Calu3 (cell line): Measurements from ENCODE around the gene TRERF1. TPM values are rescaled to one million over a fixed set of nuclear protein-coding genes. Genes with fewer than 3 reads are reported as not detected.

Experiments used
- BruUV-seq: library from RNA; stranded (reverse); fragments of 400-500 nt; replicated peaks from 2 replicates; lab custom pipeline; 2021; lab: Mats Ljungman, UMichigan
- CTCF ChIA-PET: fragments of 300-600 bp; sonication (Branson Sonifier 250); formaldehyde crosslinking; loops from one replicate; lab custom pipeline; 2022; ENCODE audit warnings: antibody characterized with exemption; lab: Charles Lee
- DNase-seq: peaks from one replicate; pipeline ENCODE4 v3.0.0; 2022
- H3K27ac Mint-ChIP-seq: one replicate; pipeline ENCODE4 v1.8.0; 2022; ENCODE audit warnings: mixed read lengths; ENCODE audit not compliant: unreplicated experiment
- H3K27me3 Mint-ChIP-seq: one replicate; pipeline ENCODE4 v1.8.0; 2022; ENCODE audit warnings: mixed read lengths; ENCODE audit not compliant: unreplicated experiment
- H3K36me3 Mint-ChIP-seq: one replicate; pipeline ENCODE4 v1.8.0; 2022; ENCODE audit warnings: mild to moderate bottlenecking, moderate library complexity, mixed read lengths; ENCODE audit not compliant: insufficient read depth, unreplicated experiment
- H3K4me1 Mint-ChIP-seq: one replicate; pipeline ENCODE4 v1.8.0; 2022; ENCODE audit warnings: mild to moderate bottlenecking, low read depth, mixed read lengths; ENCODE audit not compliant: unreplicated experiment
- H3K4me3 Mint-ChIP-seq: one replicate; pipeline ENCODE4 v1.8.0; 2022; ENCODE audit warnings: mild to moderate bottlenecking, low read depth, moderate library complexity, mixed read lengths; ENCODE audit not compliant: unreplicated experiment
- H3K9me3 Mint-ChIP-seq: one replicate; pipeline ENCODE4 v1.8.0; 2022; ENCODE audit warnings: low read depth, mixed read lengths; ENCODE audit not compliant: unreplicated experiment
- intact Hi-C: fragments of 100-400 bp; cut with micrococcal nuclease; formaldehyde crosslinking; loops from one replicate; pipeline ENCODE4 v1.10.0; 2022; ENCODE audit not compliant: unreplicated experiment
- total RNA-seq: library from RNA; stranded (reverse); gene quantifications from 2 replicates; pipeline ENCODE4 v1.2.3, GENCODE V29; 2022
- TF ChIP-seq, protein P1 (sequence below): fragments of 200-600 bp; IDR thresholded peaks from one replicate; pipeline ENCODE4 v1.8.0; 2022; ENCODE audit warnings: antibody characterized with exemption; ENCODE audit not compliant: unreplicated experiment

The TRERF1 gene
- total RNA-seq, 1 experiment from 2014 or later = 1.4 TPM

DNA sequence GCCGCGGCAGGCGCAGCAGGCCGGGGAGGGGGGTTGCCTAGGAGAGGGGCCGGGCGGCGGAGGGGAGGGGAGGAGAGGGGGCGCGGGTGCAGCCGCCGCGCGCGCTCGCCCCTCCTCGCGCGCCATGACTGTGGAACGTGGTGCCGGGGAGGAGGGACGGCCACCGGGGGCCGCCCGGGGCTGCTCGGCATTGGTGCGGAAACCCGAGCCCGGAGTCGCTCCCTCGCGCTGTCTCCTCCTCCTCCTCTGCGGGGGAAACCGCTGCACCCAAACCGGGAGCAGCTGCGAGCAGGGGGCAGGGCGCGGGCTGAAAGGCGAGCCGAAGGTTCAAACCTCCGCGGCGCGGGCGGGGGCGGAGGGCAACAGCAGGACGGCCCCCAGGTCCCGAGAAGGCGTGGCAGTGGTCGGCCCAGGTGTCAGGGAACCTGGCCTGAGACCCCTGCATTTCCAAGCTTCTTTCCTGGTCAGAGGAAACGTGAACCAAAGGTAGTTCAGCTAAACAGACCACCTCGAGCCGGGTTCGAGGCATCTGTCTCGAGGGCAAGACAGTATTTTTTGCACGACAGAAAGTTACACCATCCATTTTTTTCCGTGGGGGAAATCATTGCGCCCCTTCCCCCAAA is 1.4 kb upstream of the TRERF1 start:
- no TSS peak for BruUV-seq
- no peaks in the 10 kb centered on the region for H3K9me3 Mint-ChIP-seq
- peaks cover 36% of the 10 kb centered on the region for H3K36me3 Mint-ChIP-seq
- peaks cover 20% of the 10 kb centered on the region for H3K4me1 Mint-ChIP-seq
- peaks cover 32% of the 10 kb centered on the region for H3K27me3 Mint-ChIP-seq
- H3K4me3 Mint-ChIP-seq = peak overlapping the region; percentile 98
- DNase-seq = peak; percentile 88
- TF ChIP-seq, protein P1, sequence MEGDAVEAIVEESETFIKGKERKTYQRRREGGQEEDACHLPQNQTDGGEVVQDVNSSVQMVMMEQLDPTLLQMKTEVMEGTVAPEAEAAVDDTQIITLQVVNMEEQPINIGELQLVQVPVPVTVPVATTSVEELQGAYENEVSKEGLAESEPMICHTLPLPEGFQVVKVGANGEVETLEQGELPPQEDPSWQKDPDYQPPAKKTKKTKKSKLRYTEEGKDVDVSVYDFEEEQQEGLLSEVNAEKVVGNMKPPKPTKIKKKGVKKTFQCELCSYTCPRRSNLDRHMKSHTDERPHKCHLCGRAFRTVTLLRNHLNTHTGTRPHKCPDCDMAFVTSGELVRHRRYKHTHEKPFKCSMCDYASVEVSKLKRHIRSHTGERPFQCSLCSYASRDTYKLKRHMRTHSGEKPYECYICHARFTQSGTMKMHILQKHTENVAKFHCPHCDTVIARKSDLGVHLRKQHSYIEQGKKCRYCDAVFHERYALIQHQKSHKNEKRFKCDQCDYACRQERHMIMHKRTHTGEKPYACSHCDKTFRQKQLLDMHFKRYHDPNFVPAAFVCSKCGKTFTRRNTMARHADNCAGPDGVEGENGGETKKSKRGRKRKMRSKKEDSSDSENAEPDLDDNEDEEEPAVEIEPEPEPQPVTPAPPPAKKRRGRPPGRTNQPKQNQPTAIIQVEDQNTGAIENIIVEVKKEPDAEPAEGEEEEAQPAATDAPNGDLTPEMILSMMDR = no peak
- intact Hi-C loops = loop anchor here (5.0 to 10.0 kb wide), 3 partner anchors 79 to 198 kb away; no protein-coding TSS in a partner anchor
- no peak overlapping the region for H3K27ac Mint-ChIP-seq
- CTCF ChIA-PET = interaction anchor here (0.7 to 1.3 kb wide), 5 partner anchors 25 to 213 kb away, joined by 3 to 6 read pairs (median 4); no protein-coding TSS in a partner anchor

DNA sequence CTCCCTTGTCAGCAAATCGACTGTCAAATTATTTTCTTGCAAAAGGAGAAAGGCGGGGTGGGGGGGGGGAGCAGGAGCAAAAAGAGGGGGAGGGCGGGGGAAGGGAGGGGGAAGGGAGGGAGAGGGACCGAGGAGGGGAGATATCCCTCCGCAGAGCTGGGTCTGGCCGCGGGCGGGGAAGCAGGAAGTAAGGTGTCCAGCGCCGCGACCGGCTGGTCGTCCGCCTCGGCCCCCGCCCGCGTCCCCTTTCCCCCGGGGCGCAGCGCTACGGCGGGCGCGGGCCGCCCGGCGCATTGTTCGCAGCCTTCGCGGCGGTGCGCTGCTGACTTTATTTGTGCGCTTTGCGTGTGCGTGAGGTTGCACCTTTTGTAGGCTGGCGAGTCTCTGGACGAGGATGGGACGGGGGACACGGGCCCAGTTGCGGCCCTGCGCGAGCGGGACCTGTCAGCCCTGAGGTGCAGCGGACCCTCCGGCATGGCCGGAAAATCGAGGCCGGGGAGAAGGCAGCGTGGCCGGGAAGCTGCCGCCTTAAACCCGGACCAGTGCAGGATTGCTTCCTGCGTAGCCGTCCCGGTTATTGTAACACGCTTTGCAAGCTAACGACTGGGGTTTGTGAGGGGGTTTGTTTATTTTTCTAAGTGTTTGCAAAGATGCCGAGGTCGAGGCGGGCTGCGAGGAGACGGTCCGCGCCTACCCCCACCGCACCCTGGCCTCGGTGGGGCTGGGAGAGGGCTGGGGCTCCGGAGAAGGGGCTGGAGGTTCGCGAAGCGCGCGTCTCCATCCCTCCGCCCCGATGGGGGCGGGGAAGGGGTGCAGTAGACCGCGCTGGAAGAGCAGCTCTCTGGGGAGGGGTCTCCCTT is 675 bp upstream of the TRERF1 start:
- no TSS peak for BruUV-seq
- H3K27ac Mint-ChIP-seq = peak overlapping the region; percentile 17
- H3K9me3 Mint-ChIP-seq = no peaks in the 10 kb centered on the region
- TF ChIP-seq, protein P1 = no peak
- H3K4me1 Mint-ChIP-seq = peaks cover 20% of the 10 kb centered on the region
- peaks cover 34% of the 10 kb centered on the region for H3K27me3 Mint-ChIP-seq
- CTCF ChIA-PET = interaction anchor here (0.6 to 0.9 kb wide), 5 partner anchors 21 to 631 kb away, joined by 3 to 5 read pairs (median 4); no protein-coding TSS in a partner anchor
- intact Hi-C loops = loop anchor here (5.0 to 10.0 kb wide), 3 partner anchors 80 to 198 kb away; no protein-coding TSS in a partner anchor
- peak overlapping the region; percentile 98 for H3K4me3 Mint-ChIP-seq
- DNase-seq = peak; percentile 68
- H3K36me3 Mint-ChIP-seq = peaks cover 36% of the 10 kb centered on the region

DNA sequence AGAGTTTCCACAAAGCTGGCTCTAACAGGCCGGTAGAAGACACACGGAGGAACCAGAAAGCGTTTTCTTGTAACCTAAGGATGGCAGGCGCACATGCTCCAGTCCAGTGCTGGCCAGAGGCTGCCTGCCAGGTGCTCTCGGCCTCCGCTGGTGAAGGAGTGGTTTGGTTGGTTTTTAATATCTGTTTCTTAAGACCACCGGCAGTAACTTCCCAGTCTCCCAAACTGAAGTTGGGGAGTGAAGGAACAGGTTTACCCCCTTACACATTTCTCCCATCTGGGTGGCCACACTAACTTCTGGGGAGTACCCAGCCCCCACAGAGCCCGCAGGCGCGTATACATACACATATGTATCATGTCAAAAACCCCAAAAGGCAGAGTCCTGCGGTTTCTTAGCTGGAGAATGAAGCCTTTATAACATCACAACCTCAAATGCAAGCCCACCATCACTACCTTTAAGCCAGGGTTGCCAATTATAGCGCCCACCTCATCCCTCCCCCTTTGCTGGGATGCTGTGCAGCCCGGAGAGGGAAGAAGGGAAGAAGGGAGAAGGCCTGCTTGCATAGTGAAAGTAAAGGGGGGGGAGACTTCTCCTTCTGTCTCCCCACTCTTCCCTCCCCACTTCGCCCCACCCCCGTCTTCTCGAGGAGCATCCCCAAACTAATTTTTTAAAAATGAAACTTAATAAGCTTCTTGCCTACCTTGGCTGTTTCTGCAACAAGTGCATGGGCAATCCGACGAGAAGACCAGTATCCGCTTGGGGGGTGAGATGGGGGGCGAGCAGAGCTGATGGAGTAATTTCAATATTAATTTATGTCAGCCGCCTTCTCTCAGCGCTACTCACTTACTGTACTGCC is 1.0 kb downstream of the TRERF1 start:
- H3K27me3 Mint-ChIP-seq = peaks cover 51% of the 10 kb centered on the region
- no peaks in the 10 kb centered on the region for H3K9me3 Mint-ChIP-seq
- H3K36me3 Mint-ChIP-seq = peaks cover 36% of the 10 kb centered on the region
- intact Hi-C loops = loop anchor here (5.0 to 10.0 kb wide), 3 partner anchors 82 to 196 kb away; no protein-coding TSS in a partner anchor
- peak overlapping the region; percentile 98 for H3K4me3 Mint-ChIP-seq
- DNase-seq = no peak
- peaks cover 20% of the 10 kb centered on the region for H3K4me1 Mint-ChIP-seq
- TF ChIP-seq, protein P1 = no peak
- CTCF ChIA-PET = interaction anchor here (0.6 kb wide), 1 partner anchor 90 kb away, joined by 6 read pairs; no protein-coding TSS in a partner anchor
- H3K27ac Mint-ChIP-seq = no peak overlapping the region
- no TSS peak for BruUV-seq
